Measurements from ENCODE around the gene EPHA4. TPM values are rescaled to one million over a fixed set of nuclear protein-coding genes. Genes with fewer than 3 reads are reported as not detected.

EPHA4 gene
- total RNA-seq, 2 experiments from 2014 or later, result 0.23 TPM; not detected in 1

- no peak for DNase-seq (ENCODE audit: low spot score)
- no TSS peak for BruUV-seq (replicated peaks)
- no peaks in the 10 kb centered on the region for H3K9me2 ChIP-seq (ENCODE audit: insufficient read depth, low read length)
These were observed 136.9 kb downstream of the EPHA4 start for GRCh38 chr2:221435171-221435570.

GRCh38 chr2:221434142-221434541, 138.0 kb downstream of the EPHA4 start:
- no peaks in the 10 kb centered on the region for H3K9me2 ChIP-seq (ENCODE audit: insufficient read depth, low read length)
- no peak overlapping the region for H2AFZ ChIP-seq (ENCODE audit: low read length)
- no peaks in the 10 kb centered on the region for H3K4me1 ChIP-seq (ENCODE audit: insufficient read depth, low read length, poor library complexity, severe bottlenecking)
- H3K27ac ChIP-seq (ENCODE audit: low read depth, low read length, poor library complexity, severe bottlenecking), result no peak overlapping the region
- no peak overlapping the region for H3K4me3 ChIP-seq (ENCODE audit: low read depth, low read length, poor library complexity, severe bottlenecking)
- BruUV-seq (replicated peaks), result no TSS peak
- TF ChIP-seq EZH2phosphoT487 (IDR thresholded peaks at IDR 0.05; ENCODE audit: borderline replicate concordance, low read depth, low read length), result no peak
- no peak for TF ChIP-seq CTCF (conservative IDR thresholded peaks at IDR 0.05; ENCODE audit: low read length)
- H4K20me1 ChIP-seq (ENCODE audit: insufficient read depth, low read length), result no peaks in the 10 kb centered on the region
- H3K4me2 ChIP-seq (ENCODE audit: low read length), result no peak overlapping the region
- ChIA-PET POLR2A (interaction anchor here (1.5 kb wide), 1 partner anchor 10 kb away, joined by 5 read pairs; no protein-coding TSS in a partner anchor), CTCF (ENCODE audit: unreplicated experiment) (no interaction called here)
- no peaks in the 10 kb centered on the region for H3K36me3 ChIP-seq (ENCODE audit: insufficient read depth, low read length)
- no peaks in the 10 kb centered on the region for H3K9me3 ChIP-seq (ENCODE audit: low read length)
- no peaks in the 10 kb centered on the region for H3K79me2 ChIP-seq (ENCODE audit: insufficient read depth, low read depth, low read length)
- intact Hi-C loops (cut with micrococcal nuclease; ENCODE audit: unreplicated experiment), result no loop called here
- no peak for DNase-seq (ENCODE audit: low spot score)

More at GRCh38 chr2:221435171-221435570, 136.9 kb downstream of the EPHA4 start:
- POLR2A ChIA-PET, result interaction anchor here (1.5 kb wide), 1 partner anchor 9 kb away, joined by 5 read pairs; no protein-coding TSS in a partner anchor
- H3K36me3 ChIP-seq (ENCODE audit: insufficient read depth, low read length), result no peaks in the 10 kb centered on the region
- H3K9me3 ChIP-seq (ENCODE audit: low read length), result no peaks in the 10 kb centered on the region
- CTCF ChIA-PET (ENCODE audit: unreplicated experiment), result no interaction called here
- intact Hi-C loops (cut with micrococcal nuclease; ENCODE audit: unreplicated experiment), result no loop called here
- H2AFZ ChIP-seq (ENCODE audit: low read length), result no peak overlapping the region
- no peak for TF ChIP-seq CTCF (conservative IDR thresholded peaks at IDR 0.05; ENCODE audit: low read length)
- no peak for TF ChIP-seq EZH2phosphoT487 (IDR thresholded peaks at IDR 0.05; ENCODE audit: borderline replicate concordance, low read depth, low read length)
- no peak overlapping the region for H3K4me3 ChIP-seq (ENCODE audit: low read depth, low read length, poor library complexity, severe bottlenecking)
- H4K20me1 ChIP-seq (ENCODE audit: insufficient read depth, low read length), result no peaks in the 10 kb centered on the region
- H3K79me2 ChIP-seq (ENCODE audit: insufficient read depth, low read depth, low read length), result no peaks in the 10 kb centered on the region
- no peak overlapping the region for H3K4me2 ChIP-seq (ENCODE audit: low read length)
- no peaks in the 10 kb centered on the region for H3K4me1 ChIP-seq (ENCODE audit: insufficient read depth, low read length, poor library complexity, severe bottlenecking)
- H3K27ac ChIP-seq (ENCODE audit: low read depth, low read length, poor library complexity, severe bottlenecking), result no peak overlapping the region

DNA sequence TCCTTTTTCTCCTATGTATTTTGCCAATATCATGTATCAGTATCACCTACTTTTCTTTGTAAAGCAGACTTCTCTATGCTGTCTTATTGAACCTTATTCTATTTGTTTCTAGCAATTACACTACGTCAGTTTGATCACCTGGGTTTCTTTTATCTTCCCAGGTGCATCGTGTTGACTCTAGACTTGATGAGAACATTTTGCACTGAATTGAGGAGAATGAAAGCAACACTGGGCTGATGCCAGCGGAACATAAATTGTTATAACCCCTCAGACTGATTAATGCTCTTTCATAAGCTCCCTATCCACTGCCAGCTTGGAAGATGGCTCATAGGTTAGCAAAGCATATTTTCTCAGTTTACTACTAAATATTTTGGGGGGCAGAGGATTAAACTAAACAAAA, 140.6 kb downstream of the EPHA4 start:
- H4K20me1 ChIP-seq (ENCODE audit: insufficient read depth, low read length), result no peaks in the 10 kb centered on the region
- no peak overlapping the region for H2AFZ ChIP-seq (ENCODE audit: low read length)
- H3K9me2 ChIP-seq (ENCODE audit: insufficient read depth, low read length), result no peaks in the 10 kb centered on the region
- no peak overlapping the region for H3K27ac ChIP-seq (ENCODE audit: low read depth, low read length, poor library complexity, severe bottlenecking)
- intact Hi-C loops (cut with micrococcal nuclease; ENCODE audit: unreplicated experiment), result no loop called here
- no peak overlapping the region for H3K4me2 ChIP-seq (ENCODE audit: low read length)
- H3K9me3 ChIP-seq (ENCODE audit: low read length), result no peaks in the 10 kb centered on the region
- no peaks in the 10 kb centered on the region for H3K36me3 ChIP-seq (ENCODE audit: insufficient read depth, low read length)
- TF ChIP-seq CTCF (conservative IDR thresholded peaks at IDR 0.05; ENCODE audit: low read length) (no peak), EZH2phosphoT487 (IDR thresholded peaks at IDR 0.05; ENCODE audit: borderline replicate concordance, low read depth, low read length) (no peak)
- no TSS peak for BruUV-seq (replicated peaks)
- ChIA-PET CTCF (ENCODE audit: unreplicated experiment) (no interaction called here), POLR2A (no interaction called here)
- H3K4me1 ChIP-seq (ENCODE audit: insufficient read depth, low read length, poor library complexity, severe bottlenecking), result no peaks in the 10 kb centered on the region
- no peak overlapping the region for H3K4me3 ChIP-seq (ENCODE audit: low read depth, low read length, poor library complexity, severe bottlenecking)
- no peaks in the 10 kb centered on the region for H3K79me2 ChIP-seq (ENCODE audit: insufficient read depth, low read depth, low read length)
- DNase-seq (ENCODE audit: low spot score), result no peak
